Stimulated activated CD8-positive, alpha-beta memory T cell treated with anti-CD3 and anti-CD28 coated beads, Interleukin-7, amount 100 ng/mL, for 4 hours (primary cell): ENCODE results near the gene GRK6.
"Not testable (repeated sequence)": the region's sequence is repeated elsewhere in the genome, so short reads cannot be mapped to it uniquely, and the experiment has no call there.

Experiments used
- DNase-seq, 2 donors: peaks; one replicate each; pipeline ENCODE4 v3.0.0-alpha.2; 2020; ENCODE audit warnings: low read depth in 2 of 2

The GRK6 gene

GRCh38 chr5:177470759-177471536 is 44.5 kb downstream of the GRK6 start:
- DNase-seq: no peak

GRCh38 chr5:177471610-177472356 is 45.3 kb downstream of the GRK6 start:
- DNase-seq: peak; percentile 35 to 67

DNA sequence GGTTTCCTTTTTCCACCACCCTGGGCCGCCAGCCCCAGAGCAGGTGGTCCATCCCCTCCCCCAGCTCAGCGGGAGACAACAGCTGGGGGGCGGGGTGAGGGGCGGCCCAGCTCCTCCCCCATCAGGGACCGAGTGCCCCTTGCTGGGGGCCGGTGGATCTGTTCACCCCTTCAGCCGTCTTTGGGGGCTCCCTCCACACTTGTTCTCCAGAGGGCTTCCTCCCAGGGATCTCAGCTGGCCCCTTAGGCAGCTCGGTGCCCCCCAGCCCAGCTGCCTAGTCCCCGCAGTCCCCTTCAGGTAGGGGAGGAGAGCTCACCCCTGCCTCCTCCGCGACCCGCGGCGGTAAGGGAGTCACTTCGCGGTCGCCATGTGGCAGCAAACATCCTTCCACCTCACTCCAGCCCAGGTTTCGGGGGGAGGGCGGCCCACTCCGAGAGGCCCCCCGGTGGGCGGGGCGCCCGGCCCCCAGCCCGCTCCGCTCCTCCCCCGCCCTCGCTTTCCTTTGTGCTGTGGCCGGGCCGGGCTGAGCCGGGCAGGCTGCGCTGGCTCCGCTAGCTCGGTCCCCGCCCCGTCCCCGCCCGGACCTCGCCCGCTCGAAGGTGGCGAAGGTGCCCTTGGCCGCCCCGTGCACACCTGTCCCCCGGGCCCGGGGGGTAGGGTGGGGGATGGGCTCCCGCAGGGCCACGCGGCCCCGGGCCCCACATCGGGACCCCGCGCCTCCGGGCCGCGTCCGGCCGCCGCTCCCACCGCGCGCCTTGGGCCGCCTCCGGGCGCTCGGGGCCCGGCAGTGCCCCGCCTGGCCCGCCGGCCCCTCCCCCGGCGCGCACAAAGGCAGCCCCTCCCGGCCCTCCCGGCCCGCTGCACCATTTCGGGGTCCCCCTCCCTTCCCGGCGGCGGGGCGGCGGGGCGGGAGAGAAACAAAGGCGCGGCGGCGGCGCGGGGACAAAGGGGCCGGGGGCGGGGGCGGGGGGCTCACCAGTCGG is 46.3 kb downstream of the GRK6 start:
- peak; percentile 46 to 77 for DNase-seq

DNA sequence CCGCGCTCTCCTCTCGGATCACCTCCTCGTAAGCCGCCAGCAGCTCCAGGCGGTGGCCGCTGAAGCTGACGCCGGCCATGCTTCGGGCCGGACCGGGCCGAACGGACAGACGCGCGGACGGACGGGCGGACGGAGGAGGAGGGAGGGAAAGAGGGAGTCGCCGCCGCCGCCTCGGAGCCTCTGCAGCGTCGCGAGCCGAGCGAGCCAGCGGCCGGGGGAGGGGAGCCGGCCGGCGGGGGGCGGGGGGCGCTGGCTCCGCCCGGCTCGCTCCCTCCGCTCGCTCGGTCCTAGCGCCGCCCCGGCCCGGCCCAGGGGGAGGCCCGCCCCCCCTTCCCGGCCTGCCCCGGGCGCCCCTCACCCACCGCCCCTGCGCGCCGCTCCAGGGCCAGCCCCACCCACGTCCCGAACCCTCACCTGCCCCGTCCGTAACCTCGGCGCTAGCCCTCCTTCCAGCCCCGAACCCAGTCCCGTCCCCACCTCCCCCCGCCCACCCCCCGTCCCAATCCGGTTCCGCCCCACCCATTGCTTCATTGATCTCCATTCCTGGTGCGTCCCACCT is 47.0 kb downstream of the GRK6 start, which contains the start of gene DBN1:
Gene DBN1 (minus strand): TSS at position 192 of the 559 bp plus-strand sequence. CDS start 113 bp downstream, at position 79.
- DNase-seq: no peak

DNA sequence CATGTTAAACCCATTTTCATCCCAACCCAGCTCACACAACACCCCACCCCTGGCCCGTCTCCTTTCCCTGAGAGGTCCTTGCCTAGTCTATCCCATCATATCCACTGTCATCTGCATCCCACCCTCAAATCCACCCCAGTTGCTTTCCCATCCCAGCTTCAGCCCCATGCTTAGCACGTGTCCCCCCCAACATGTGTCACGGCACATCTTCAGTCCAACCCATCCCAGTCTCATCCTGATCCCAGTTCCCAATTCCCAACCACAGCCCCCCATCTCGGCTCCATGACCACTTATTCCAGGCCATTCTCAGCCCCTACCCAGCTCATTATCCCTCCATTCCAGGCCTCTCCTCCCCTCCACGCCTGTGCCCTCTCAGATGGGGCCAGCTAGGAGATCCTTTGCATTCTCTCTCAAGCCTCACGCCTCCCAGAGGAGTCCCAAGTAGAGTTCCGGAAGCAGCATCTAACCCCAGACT is 47.6 kb downstream of the GRK6 start:
- no peak for DNase-seq

DNA sequence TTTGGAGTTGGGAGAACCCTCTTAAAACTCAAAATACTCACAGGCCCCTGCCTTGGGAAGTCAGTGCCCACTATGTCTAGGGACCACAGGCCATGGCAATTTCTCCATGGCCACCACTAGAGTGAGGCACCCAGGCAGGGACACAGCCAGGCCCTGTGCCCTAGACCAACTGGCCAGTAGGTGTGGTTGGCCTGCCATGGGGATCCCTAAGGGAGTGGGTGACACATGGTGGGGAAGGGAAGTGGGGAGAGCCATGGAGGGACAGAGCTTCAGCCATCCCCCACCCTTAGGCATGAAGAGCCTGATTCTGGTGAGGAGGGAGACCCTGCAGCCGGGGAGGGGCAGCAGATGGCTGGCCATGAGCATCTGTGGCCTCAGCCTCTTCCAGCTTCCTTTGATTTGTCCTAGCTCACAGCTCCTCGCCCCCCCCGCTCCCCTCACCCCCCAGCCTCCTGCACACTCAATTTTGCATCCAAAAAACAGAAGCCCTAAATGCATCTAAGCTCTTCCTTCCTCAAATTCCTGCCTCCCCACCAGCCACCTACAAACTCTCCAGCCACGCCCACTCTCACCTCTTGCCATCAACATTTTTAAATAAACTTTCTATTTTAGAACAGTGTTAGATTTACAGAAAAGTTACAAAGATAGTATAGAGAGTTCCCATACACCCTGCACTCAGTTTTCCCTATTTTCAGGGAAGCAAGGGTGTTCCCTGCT is 48.5 kb downstream of the GRK6 start:
- no peak for DNase-seq

DNA sequence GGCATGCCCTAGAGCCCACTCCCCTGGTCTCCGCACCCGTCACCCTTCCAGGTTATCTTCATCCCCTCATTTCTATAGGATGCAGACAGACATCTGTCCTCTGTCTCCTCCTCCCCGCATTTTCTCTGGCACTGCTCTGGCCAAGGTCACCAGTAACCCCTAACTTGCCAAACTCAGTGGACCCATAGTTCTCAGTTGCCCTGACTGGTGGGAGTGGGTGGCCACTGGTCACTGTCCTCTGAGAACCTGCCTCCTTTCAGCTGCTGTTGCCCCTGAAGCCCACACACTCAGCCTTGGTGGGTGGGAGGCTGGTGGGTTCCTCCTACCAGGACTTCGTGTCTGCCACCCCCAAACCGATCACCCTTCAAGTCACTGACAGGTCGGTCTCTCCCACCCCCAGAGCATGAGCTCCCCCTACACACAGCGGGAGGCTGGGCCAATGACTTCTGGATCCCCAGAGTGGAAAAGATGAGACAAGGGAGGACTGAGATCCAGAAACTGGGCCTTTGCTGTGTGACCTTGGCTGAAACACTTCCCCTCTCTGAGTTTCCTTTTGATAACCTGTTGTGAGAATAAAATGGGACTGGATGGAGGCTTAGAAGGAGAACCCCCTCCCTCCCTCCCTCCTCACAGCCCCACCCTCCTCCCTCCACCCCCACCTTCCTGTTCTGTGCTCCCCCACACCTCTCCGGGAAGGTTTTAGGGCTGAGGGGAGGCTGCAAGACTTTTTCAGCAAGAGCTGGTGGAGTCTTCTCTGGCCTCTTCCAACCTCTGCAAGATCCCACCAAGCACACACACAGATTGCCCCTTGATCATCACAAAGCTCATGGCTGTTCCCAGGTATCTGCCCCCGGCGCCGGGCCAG is 49.3 kb downstream of the GRK6 start:
- DNase-seq: no peak

DNA sequence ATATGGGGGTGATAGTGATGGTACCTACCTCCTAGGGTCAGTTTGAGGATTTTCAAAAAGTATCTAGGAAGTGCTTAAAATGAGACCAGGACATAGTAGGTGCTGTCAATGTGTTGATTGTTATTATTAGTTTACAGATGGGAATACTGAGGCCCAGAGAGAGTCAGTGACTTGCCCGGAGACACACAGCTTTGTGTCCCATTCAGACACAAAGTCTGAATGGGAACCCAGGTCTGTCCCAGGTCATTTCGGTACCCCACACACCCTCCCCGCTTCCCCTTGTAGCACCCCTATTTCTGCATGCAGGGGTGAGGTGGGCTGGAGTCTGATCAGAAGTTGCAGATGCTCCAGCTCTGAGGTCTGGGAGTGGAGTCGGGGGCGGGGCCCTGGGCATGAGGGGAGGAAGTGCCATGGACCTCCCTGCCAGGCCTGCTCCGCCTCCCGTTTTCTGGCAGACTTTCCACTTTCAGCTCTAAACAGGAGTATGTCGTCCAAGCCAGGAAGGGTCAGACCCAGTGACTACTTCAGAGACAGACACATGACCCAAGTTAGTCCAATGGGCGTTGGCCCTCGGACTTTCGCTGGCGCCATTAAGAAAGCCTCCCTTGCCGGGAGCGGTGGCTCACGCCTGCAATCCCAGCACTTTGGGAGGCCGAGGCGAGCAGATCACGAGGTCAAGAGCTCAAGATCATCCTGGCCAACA is 50.2 kb downstream of the GRK6 start:
- DNase-seq: no peak

GRCh38 chr5:177477701-177478477 is 51.4 kb downstream of the GRK6 start:
- DNase-seq: no peak

- peak in 1 of 2 donors; percentile 36 for DNase-seq
Observed at GRCh38 chr5:177478711-177479646, 52.5 kb downstream of the GRK6 start.

DNA sequence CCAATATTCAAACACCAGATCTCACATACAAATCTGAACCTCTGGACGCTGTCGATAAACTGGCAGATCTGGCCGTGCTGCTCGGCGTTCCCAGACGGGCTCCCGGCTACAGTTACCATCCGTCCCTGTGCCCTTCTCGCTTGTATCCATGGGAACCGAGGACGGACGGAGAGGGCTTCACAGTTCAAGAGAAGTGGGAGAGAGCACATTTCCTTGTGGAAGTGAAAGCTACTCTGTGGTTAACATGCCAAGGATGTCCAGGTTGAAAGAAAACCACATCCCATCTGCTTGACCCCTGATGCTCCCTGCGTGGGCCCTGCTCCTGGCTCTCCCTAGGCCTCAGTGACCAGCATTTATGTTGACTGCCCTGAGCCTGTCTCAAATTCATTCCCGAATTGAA is 53.3 kb downstream of the GRK6 start:
- DNase-seq: no peak

- no peak for DNase-seq
Observed at GRCh38 chr5:177482359-177482795, 55.9 kb downstream of the GRK6 start.

DNA sequence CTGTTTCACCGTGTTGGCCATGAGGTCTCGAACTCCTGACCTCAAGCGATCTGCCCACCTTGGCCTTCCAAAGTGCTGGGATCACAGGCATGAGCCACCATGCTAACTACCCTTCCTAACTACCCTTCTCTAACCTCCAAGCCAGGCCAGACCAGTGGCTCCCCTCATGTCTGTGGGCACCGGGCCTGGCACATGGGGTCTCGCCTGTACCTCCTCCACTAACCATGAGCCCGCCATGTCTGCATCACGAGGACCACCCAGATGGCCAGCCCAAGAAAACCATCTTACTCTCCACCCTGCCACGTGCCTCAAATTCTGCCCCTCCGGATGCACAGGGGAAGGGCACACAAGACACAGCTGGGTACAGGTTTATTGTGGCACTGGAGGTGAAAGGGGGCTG is 56.6 kb downstream of the GRK6 start:
- DNase-seq: no peak

- DNase-seq: no peak
Observed at GRCh38 chr5:177483994-177484901, 57.8 kb downstream of the GRK6 start.

GRCh38 chr5:177484902-177485549 is 58.5 kb downstream of the GRK6 start:
- DNase-seq: no peak

DNA sequence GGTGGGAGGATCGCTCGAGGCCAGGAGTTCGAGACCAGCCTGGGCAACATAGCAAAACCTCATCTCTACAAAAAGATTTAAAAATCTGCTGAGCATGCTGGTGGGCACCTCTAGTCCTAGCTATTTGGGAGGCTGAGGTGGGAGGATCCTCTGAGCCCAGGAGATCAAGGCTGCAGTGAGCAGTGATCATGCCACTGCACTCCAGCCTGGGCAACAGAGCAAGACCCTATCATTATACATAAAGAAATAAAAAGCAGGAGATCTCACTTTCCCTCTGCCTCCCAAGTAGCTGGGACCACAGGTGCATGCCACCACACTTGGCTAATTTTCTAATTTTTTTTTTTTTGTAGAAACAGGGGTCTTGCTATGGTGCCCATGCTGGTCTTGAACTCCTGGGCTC is 59.3 kb downstream of the GRK6 start:
- DNase-seq: not testable (repeated sequence)
